Activated naive CD8-positive, alpha-beta T cell treated with anti-CD3 and anti-CD28 coated beads, Interleukin-2, amount 10 ng/mL, durations not matched to agents 7 days and 5 days (primary cell): Measurements from ENCODE around the gene TARP.
A peak's percentile ranks its signal among the peaks of the same experiment; 100 is the strongest.
"Not testable (repeated sequence)": the region's sequence is repeated elsewhere in the genome, so short reads cannot be mapped to it uniquely, and the experiment has no call there.

ENCODE experiments used
- ATAC-seq: fragments of 150-1000 bp; cut with Tn5 transposase; one replicate; pipeline ENCODE4 v1.10.0; 2021; ENCODE audit warnings: low read depth, moderate library complexity
- POLR2A ChIA-PET: fragments of 350-600 bp; sonication (Branson Sonifier 250); formaldehyde crosslinking; loops from one replicate; lab custom pipeline; 2021; ENCODE audit warnings: antibody characterized with exemption; lab: Charles Lee
- DNase-seq: peaks from one replicate; pipeline ENCODE4 v3.0.0; 2021
- H3K27ac Mint-ChIP-seq: one replicate; pipeline ENCODE4 v1.8.0; 2022; ENCODE audit warnings: mild to moderate bottlenecking, mixed read lengths
- H3K27me3 Mint-ChIP-seq: one replicate; pipeline ENCODE4 v1.8.0; 2022; ENCODE audit warnings: mild to moderate bottlenecking, moderate library complexity, mixed read lengths
- H3K36me3 Mint-ChIP-seq: one replicate; pipeline ENCODE4 v1.8.0; 2021; ENCODE audit warnings: mild to moderate bottlenecking, mixed read lengths
- H3K4me1 Mint-ChIP-seq: one replicate; pipeline ENCODE4 v1.8.0; 2021; ENCODE audit warnings: mixed read lengths
- H3K4me3 Mint-ChIP-seq: one replicate; pipeline ENCODE4 v1.8.0; 2022; ENCODE audit warnings: mild to moderate bottlenecking, moderate library complexity, mixed read lengths
- H3K9me3 Mint-ChIP-seq: one replicate; pipeline ENCODE4 v1.8.0; 2021; ENCODE audit warnings: mixed read lengths

TARP gene

GRCh38 chr7:38241071-38241470, 32.4 kb downstream of the TARP start:
- no peaks in the 10 kb centered on the region for H3K9me3 Mint-ChIP-seq
- ATAC-seq: no peak
- peaks cover 24% of the 10 kb centered on the region for H3K4me1 Mint-ChIP-seq
- H3K36me3 Mint-ChIP-seq: peaks cover 31% of the 10 kb centered on the region
- DNase-seq: no peak
- H3K27ac Mint-ChIP-seq: no peak overlapping the region
- H3K27me3 Mint-ChIP-seq: no peaks in the 10 kb centered on the region
- POLR2A ChIA-PET: no interaction called here
- no peak overlapping the region for H3K4me3 Mint-ChIP-seq

- peak overlapping the region; percentile 9 for H3K27ac Mint-ChIP-seq
- ATAC-seq, POLR2A ChIA-PET, H3K27me3 Mint-ChIP-seq, H3K4me3 Mint-ChIP-seq, DNase-seq, H3K9me3 Mint-ChIP-seq: not testable (repeated sequence)
- peaks cover 22% of the 10 kb centered on the region for H3K36me3 Mint-ChIP-seq
- peaks cover 28% of the 10 kb centered on the region for H3K4me1 Mint-ChIP-seq
Observed at GRCh38 chr7:38239129-38239528, 34.3 kb downstream of the TARP start.

- POLR2A ChIA-PET: no interaction called here
- Mint-ChIP-seq H3K27ac (no peak overlapping the region), H3K27me3 (no peaks in the 10 kb centered on the region), H3K9me3 (no peaks in the 10 kb centered on the region), H3K4me1 (peaks cover 58% of the 10 kb centered on the region), H3K36me3 (peaks cover 26% of the 10 kb centered on the region), H3K4me3 (no peak overlapping the region)
- ATAC-seq (no peak), DNase-seq (no peak)
Observed at GRCh38 chr7:38235606-38236005, 37.8 kb downstream of the TARP start.

GRCh38 chr7:38234759-38235158, 38.7 kb downstream of the TARP start:
- not testable (repeated sequence) for H3K9me3 Mint-ChIP-seq, DNase-seq, H3K27me3 Mint-ChIP-seq, ATAC-seq, H3K27ac Mint-ChIP-seq
- H3K4me3 Mint-ChIP-seq: peak overlapping the region; percentile 14
- H3K36me3 Mint-ChIP-seq: peaks cover 30% of the 10 kb centered on the region
- H3K4me1 Mint-ChIP-seq: peaks cover 61% of the 10 kb centered on the region
- POLR2A ChIA-PET: interaction anchor here (1.2 to 1.5 kb wide), 2 partner anchors 11 to 101 kb away, joined by 3 to 4 read pairs; no protein-coding TSS in a partner anchor

- Mint-ChIP-seq H3K4me3 (peak overlapping the region; percentile 74), H3K9me3 (no peaks in the 10 kb centered on the region), H3K27ac (peak overlapping the region; percentile 92), H3K4me1 (peaks cover 63% of the 10 kb centered on the region), H3K27me3 (no peaks in the 10 kb centered on the region), H3K36me3 (peaks cover 33% of the 10 kb centered on the region)
- POLR2A ChIA-PET: interaction anchor here (0.5 to 1.9 kb wide), 7 partner anchors 9 to 1334 kb away, joined by 3 to 5 read pairs (median 4); partner anchors contain the start of gene STARD3NL
- ATAC-seq: peak; percentile 88
- DNase-seq: peak; percentile 73
Observed at GRCh38 chr7:38232502-38233366, 40.7 kb downstream of the TARP start.

GRCh38 chr7:38229884-38230642, 43.4 kb downstream of the TARP start:
- H3K27me3 Mint-ChIP-seq: no peaks in the 10 kb centered on the region
- DNase-seq: no peak
- POLR2A ChIA-PET: no interaction called here
- ATAC-seq: no peak
- H3K4me1 Mint-ChIP-seq: peaks cover 47% of the 10 kb centered on the region
- H3K4me3 Mint-ChIP-seq: no peak overlapping the region
- no peaks in the 10 kb centered on the region for H3K9me3 Mint-ChIP-seq
- peaks cover 26% of the 10 kb centered on the region for H3K36me3 Mint-ChIP-seq
- H3K27ac Mint-ChIP-seq: no peak overlapping the region

- Mint-ChIP-seq H3K9me3 (no peaks in the 10 kb centered on the region), H3K27me3 (no peaks in the 10 kb centered on the region), H3K4me3 (no peak overlapping the region), H3K36me3 (peaks cover 26% of the 10 kb centered on the region), H3K27ac (peak overlapping the region; percentile 13), H3K4me1 (peaks cover 46% of the 10 kb centered on the region)
- ATAC-seq (no peak), DNase-seq (no peak)
- POLR2A ChIA-PET: interaction anchor here (1.7 kb wide), 1 partner anchor 14 kb away, joined by 4 read pairs; no protein-coding TSS in a partner anchor
Observed at GRCh38 chr7:38229386-38229785, 44.0 kb downstream of the TARP start.

- H3K27ac Mint-ChIP-seq: no peak overlapping the region
- no peaks in the 10 kb centered on the region for H3K9me3 Mint-ChIP-seq
- H3K27me3 Mint-ChIP-seq: no peaks in the 10 kb centered on the region
- POLR2A ChIA-PET: no interaction called here
- H3K4me1 Mint-ChIP-seq: peaks cover 30% of the 10 kb centered on the region
- ATAC-seq (no peak), DNase-seq (no peak)
- no peak overlapping the region for H3K4me3 Mint-ChIP-seq
- peaks cover 40% of the 10 kb centered on the region for H3K36me3 Mint-ChIP-seq
Observed at GRCh38 chr7:38224392-38224791, 49.0 kb downstream of the TARP start.

- Mint-ChIP-seq H3K4me1 (peaks cover 31% of the 10 kb centered on the region), H3K4me3 (no peak overlapping the region), H3K9me3 (no peaks in the 10 kb centered on the region), H3K36me3 (peaks cover 35% of the 10 kb centered on the region), H3K27me3 (no peaks in the 10 kb centered on the region), H3K27ac (no peak overlapping the region)
- POLR2A ChIA-PET: interaction anchor here (0.6 to 1.4 kb wide), 2 partner anchors 10 to 118 kb away, joined by 4 to 5 read pairs; no protein-coding TSS in a partner anchor
- DNase-seq (no peak), ATAC-seq (no peak)
Observed at GRCh38 chr7:38223306-38223705, 50.1 kb downstream of the TARP start.

- Mint-ChIP-seq H3K4me3 (no peak overlapping the region), H3K36me3 (peaks cover 34% of the 10 kb centered on the region), H3K27ac (no peak overlapping the region), H3K27me3 (no peaks in the 10 kb centered on the region), H3K4me1 (peaks cover 34% of the 10 kb centered on the region), H3K9me3 (no peaks in the 10 kb centered on the region)
- POLR2A ChIA-PET: interaction anchor here (1.4 kb wide), 1 partner anchor 11 kb away, joined by 5 read pairs; no protein-coding TSS in a partner anchor
- ATAC-seq (peak; percentile 49), DNase-seq (no peak)
Observed at GRCh38 chr7:38222481-38223096, 50.8 kb downstream of the TARP start.

GRCh38 chr7:38220452-38220851, 53.0 kb downstream of the TARP start:
- Mint-ChIP-seq H3K36me3 (peaks cover 33% of the 10 kb centered on the region), H3K27me3 (no peaks in the 10 kb centered on the region), H3K27ac (peak overlapping the region; percentile 67), H3K4me3 (peak overlapping the region; percentile 35), H3K9me3 (no peaks in the 10 kb centered on the region), H3K4me1 (peaks cover 51% of the 10 kb centered on the region)
- POLR2A ChIA-PET: interaction anchor here (0.9 kb wide), 1 partner anchor 79 kb away, joined by 3 read pairs; no protein-coding TSS in a partner anchor
- DNase-seq: no peak
- ATAC-seq: peak; percentile 59

GRCh38 chr7:38217672-38218071, 55.8 kb downstream of the TARP start:
- DNase-seq: no peak
- peaks cover 49% of the 10 kb centered on the region for H3K4me1 Mint-ChIP-seq
- POLR2A ChIA-PET: no interaction called here
- no peaks in the 10 kb centered on the region for H3K27me3 Mint-ChIP-seq
- peaks cover 29% of the 10 kb centered on the region for H3K36me3 Mint-ChIP-seq
- no peaks in the 10 kb centered on the region for H3K9me3 Mint-ChIP-seq
- no peak overlapping the region for H3K4me3 Mint-ChIP-seq
- no peak for ATAC-seq
- peak overlapping the region; percentile 70 for H3K27ac Mint-ChIP-seq
